GM12878 (cell line): ENCODE measurements around the gene EDEM3. TPM values are rescaled to one million over a fixed set of nuclear protein-coding genes. Genes with fewer than 3 reads are reported as not detected.

Experiments
- ATAC-seq: fragments of 200-7000 bp; cut with Tn5 transposase; 3 replicates; pipeline ENCODE4 v1.9.1; 2020; ENCODE audit warnings: mild to moderate bottlenecking, moderate library complexity
- BruUV-seq: library from RNA; stranded (reverse); fragments of 400-500 nt; replicated peaks from 2 replicates; lab custom pipeline; 2021; lab: Mats Ljungman, UMichigan
- CTCF ChIA-PET: fragments of 300-600 bp; sonication (Branson Sonifier 250); formaldehyde crosslinking; extraction: SDS; loops from one replicate; lab custom pipeline; 2021; ENCODE audit warnings: inconsistent platforms; lab: Yijun Ruan, JAX
- POLR2A ChIA-PET: fragments of 350-600 bp; formaldehyde crosslinking; extraction: SDS; loops from one replicate; lab custom pipeline; 2021; ENCODE audit warnings: inconsistent platforms; lab: Charles Lee
- RAD21 ChIA-PET: fragments of 300-600 bp; sonication (Branson Sonifier 250); formaldehyde crosslinking; loops from one replicate; lab custom pipeline; 2023; ENCODE audit warnings: antibody characterized with exemption; ENCODE audit not compliant: unreplicated experiment; lab: Charles Lee
- SMC1A ChIA-PET: fragments of 300-600 bp; sonication (Branson Sonifier 250); formaldehyde crosslinking; loops from one replicate; lab custom pipeline; 2023; ENCODE audit not compliant: unreplicated experiment, uncharacterized antibody; lab: Charles Lee
- DNase-seq: peaks from one replicate; pipeline ENCODE4 v3.0.0-alpha.2; 2011; ENCODE audit warnings: low read depth, low spot score
- FAIRE-seq: peaks from 3 replicates; lab custom pipeline; 2011; peaks lifted over from hg19 to GRCh38; lab: Jason Lieb, UNC
- H2AFZ ChIP-seq: 2 replicates; pipeline ENCODE4 v1.6.0; 2011; ENCODE audit warnings: low read depth, low read length, control low read depth; ENCODE audit not compliant: control insufficient read depth
- H3K27ac ChIP-seq: 2 replicates; pipeline ENCODE4 v1.5.1; 2011; ENCODE audit warnings: control low read depth; ENCODE audit not compliant: control insufficient read depth, insufficient read depth
- H3K27me3 ChIP-seq, 2 experiments: replicated peaks in 1 of 2; 2 replicates each; pipeline versions ENCODE4 v1.6.0 to v1.6.1; 2011; ENCODE audit warnings: low read length in 1 of 2; ENCODE audit not compliant: control insufficient read depth in 2 of 2, insufficient read depth in 2 of 2
- H3K36me3 ChIP-seq, 2 experiments: 2 replicates each; pipeline ENCODE4 v1.5.1; 2011; ENCODE audit warnings: low read length in 1 of 2; ENCODE audit not compliant: control insufficient read depth in 2 of 2, insufficient read depth in 2 of 2
- H3K4me1 ChIP-seq: 2 replicates; pipeline ENCODE4 v1.6.1; 2011; ENCODE audit warnings: mild to moderate bottlenecking, low read length, moderate library complexity, mixed read lengths; ENCODE audit not compliant: control insufficient read depth, insufficient read depth
- H3K4me2 ChIP-seq: 2 replicates; pipeline ENCODE4 v1.6.0; 2011; ENCODE audit warnings: control low read depth; ENCODE audit not compliant: control insufficient read depth, insufficient read depth
- H3K4me3 ChIP-seq: fragments of 200-600 bp; sonication (generic); 2 replicates; pipeline ENCODE4 v1.5.1; 2016
- H3K79me2 ChIP-seq: 2 replicates; pipeline ENCODE4 v1.6.0; 2011; ENCODE audit warnings: low read length; ENCODE audit not compliant: control insufficient read depth, insufficient read depth
- H3K9ac ChIP-seq: 2 replicates; pipeline ENCODE4 v1.8.0; 2011; ENCODE audit warnings: low read length, control low read depth, mixed read lengths; ENCODE audit not compliant: control insufficient read depth, insufficient read depth
- H3K9me3 ChIP-seq: replicated peaks from 3 replicates; pipeline ENCODE4 v1.5.1; 2011; ENCODE audit warnings: mild to moderate bottlenecking, low read length; ENCODE audit not compliant: control insufficient read depth, insufficient read depth
- H4K20me1 ChIP-seq: 2 replicates; pipeline ENCODE4 v1.6.0; 2011; ENCODE audit not compliant: control insufficient read depth, insufficient read depth
- BMI1 ChIP-seq: fragments of 450-650 bp; IDR thresholded peaks from 2 replicates; pipeline ENCODE4 v1.6.1; 2016; ENCODE audit warnings: mild to moderate bottlenecking, moderate library complexity, borderline replicate concordance
- E2F4 ChIP-seq: IDR thresholded peaks from 2 replicates; pipeline ENCODE4 v1.6.1; 2012; ENCODE audit warnings: low read depth, low read length, improper control_type of control experiment
- E2F8 ChIP-seq: fragments of 450-650 bp; IDR thresholded peaks from 2 replicates; pipeline ENCODE4 v1.6.1; 2018; ENCODE audit warnings: mild to moderate bottlenecking, low read depth, moderate library complexity; ENCODE audit not compliant: partially characterized antibody
- EGR1 ChIP-seq, 2 experiments: IDR thresholded peaks; 1 replicate in 1 of 2; 2 replicates in 1 of 2; pipeline ENCODE4 v1.6.1; 2011 to 2012; ENCODE audit warnings: low read depth in 2 of 2, low read length in 2 of 2, borderline replicate concordance in 1 of 2, mild to moderate bottlenecking in 1 of 2, moderate library complexity in 1 of 2
- POLR2AphosphoS5 ChIP-seq: IDR thresholded peaks from 2 replicates; pipeline ENCODE4 v1.6.1; 2011; ENCODE audit warnings: mild to moderate bottlenecking, low read length, inconsistent platforms
- RB1 ChIP-seq: fragments of 450-650 bp; formaldehyde crosslinking; IDR thresholded peaks from 2 replicates; pipeline ENCODE4 v1.6.1; 2017; ENCODE audit warnings: mild to moderate bottlenecking, borderline replicate concordance
- RELA ChIP-seq: fragments of 450-650 bp; IDR thresholded peaks from 2 replicates; pipeline ENCODE4 v1.8.0; 2014; ENCODE audit warnings: borderline replicate concordance; ENCODE audit not compliant: partially characterized antibody
- SMARCA5 ChIP-seq: fragments of 450-650 bp; IDR thresholded peaks from 2 replicates; pipeline ENCODE4 v1.6.1; 2017; ENCODE audit warnings: mild to moderate bottlenecking
- ZNF622 ChIP-seq: fragments of 450-650 bp; IDR thresholded peaks from 2 replicates; pipeline ENCODE4 v1.6.1; 2017; ENCODE audit warnings: mild to moderate bottlenecking, inconsistent platforms
- in situ Hi-C: fragments of 300-500 bp; cut with MboI; formaldehyde crosslinking; loops from 9 replicates; pipeline ENCODE4 v1.14.3; 2018; ENCODE audit warnings: mixed read lengths
- intact Hi-C: fragments of 100-400 bp; cut with micrococcal nuclease; formaldehyde crosslinking; loops from one replicate; pipeline ENCODE4 v1.14.2; 2022; ENCODE audit not compliant: unreplicated experiment
- polyA plus RNA-seq, 11 experiments: library from polyadenylated mRNA; depleted of rRNA in 4 of 11; unstranded in 6 of 11; stranded (reverse) in 5 of 11; fragments of >200 nt; fragmentation: Nextera tagmentation in 4 of 11; fragmentation: Illumina TruSeq in 1 of 11; extraction: Ambion mirVana in 4 of 11; extraction: Trizol in 1 of 11; gene quantifications; 1 replicate in 1 of 11; 2 replicates in 10 of 11; pipeline versions ENCODE4 v1.2.1 to v1.2.3, GENCODE V29; 2011 to 2016; ENCODE audit warnings: inconsistent platforms in 2 of 11, missing spikeins in 2 of 11, low read depth in 1 of 11
- total RNA-seq, 4 experiments: library from RNA; depleted of rRNA in 3 of 4; stranded (reverse); fragments of >200 nt in 3 of 4; fragmentation: Illumina TruSeq in 1 of 4; extraction: Trizol in 1 of 4; gene quantifications; 2 replicates each; pipeline versions ENCODE4 v1.2.1 to v1.2.3, GENCODE V29; 2013 to 2021
- TF ChIP-seq, protein P1 (sequence below): fragments of 450-650 bp; IDR thresholded peaks from 2 replicates; pipeline ENCODE4 v1.6.1; 2017; ENCODE audit warnings: borderline replicate concordance
- TF ChIP-seq, protein P2 (sequence below): IDR thresholded peaks from 2 replicates; pipeline ENCODE4 v1.6.1; 2012; ENCODE audit warnings: low read length, inconsistent platforms

Gene EDEM3
- total and polyA plus RNA-seq, 10 of the 15 experiments (the other 5 are each of a cell fraction or from before 2014, with no cell fraction given), result 6.4 to 19.3 (median 14.3) TPM

GRCh38 chr1:184656221-184656620 lies 98.4 kb downstream of the EDEM3 start (continued):
- TF ChIP-seq E2F8, result no peak

DNA sequence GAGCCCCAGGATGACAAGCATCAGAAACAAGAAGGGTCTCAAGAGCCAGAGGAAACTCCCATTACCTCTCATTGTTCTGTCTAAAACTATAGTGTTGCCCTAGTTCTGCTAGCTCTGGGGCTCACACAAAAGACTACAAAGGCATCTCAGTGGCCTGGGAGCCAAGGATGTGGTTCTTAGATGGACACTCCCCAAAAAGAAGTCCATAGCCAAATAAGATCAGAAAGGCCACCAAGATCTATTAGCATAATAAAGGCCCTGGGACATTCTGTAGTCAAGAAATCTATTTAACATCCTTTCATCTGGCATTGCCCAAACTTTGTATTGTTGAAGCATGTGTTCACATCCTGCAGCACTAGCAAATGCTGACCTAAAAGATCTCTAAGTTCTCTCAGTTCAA lies 99.5 kb downstream of the EDEM3 start:
- ChIA-PET POLR2A (no interaction called here), CTCF (interaction anchor here (2.0 kb wide), 1 partner anchor 9 kb away, joined by 9 read pairs; no protein-coding TSS in a partner anchor), SMC1A (no interaction called here), RAD21 (no interaction called here)
- BruUV-seq, result no TSS peak
- H3K27ac ChIP-seq, result no peak overlapping the region
- no peaks in the 10 kb centered on the region; a peak in 1 of 4 replicates for H3K27me3 ChIP-seq
- in situ Hi-C loops (no loop called here), intact Hi-C loops (no loop called here)
- TF ChIP-seq SMARCA5 (no peak), BMI1 (no peak), RELA (no peak), RB1 (no peak), ZNF622 (no peak), EGR1 (IDR thresholded peaks at IDR 0.05; ENCODE audit: borderline replicate concordance in 1 of 2, low read depth in 2 of 2, low read length in 2 of 2) (no peak), POLR2AphosphoS5 (no peak), E2F4 (no peak)
- TF ChIP-seq, protein P1, sequence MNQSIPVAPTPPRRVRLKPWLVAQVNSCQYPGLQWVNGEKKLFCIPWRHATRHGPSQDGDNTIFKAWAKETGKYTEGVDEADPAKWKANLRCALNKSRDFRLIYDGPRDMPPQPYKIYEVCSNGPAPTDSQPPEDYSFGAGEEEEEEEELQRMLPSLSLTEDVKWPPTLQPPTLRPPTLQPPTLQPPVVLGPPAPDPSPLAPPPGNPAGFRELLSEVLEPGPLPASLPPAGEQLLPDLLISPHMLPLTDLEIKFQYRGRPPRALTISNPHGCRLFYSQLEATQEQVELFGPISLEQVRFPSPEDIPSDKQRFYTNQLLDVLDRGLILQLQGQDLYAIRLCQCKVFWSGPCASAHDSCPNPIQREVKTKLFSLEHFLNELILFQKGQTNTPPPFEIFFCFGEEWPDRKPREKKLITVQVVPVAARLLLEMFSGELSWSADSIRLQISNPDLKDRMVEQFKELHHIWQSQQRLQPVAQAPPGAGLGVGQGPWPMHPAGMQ, result no peak
- TF ChIP-seq, protein P2, sequence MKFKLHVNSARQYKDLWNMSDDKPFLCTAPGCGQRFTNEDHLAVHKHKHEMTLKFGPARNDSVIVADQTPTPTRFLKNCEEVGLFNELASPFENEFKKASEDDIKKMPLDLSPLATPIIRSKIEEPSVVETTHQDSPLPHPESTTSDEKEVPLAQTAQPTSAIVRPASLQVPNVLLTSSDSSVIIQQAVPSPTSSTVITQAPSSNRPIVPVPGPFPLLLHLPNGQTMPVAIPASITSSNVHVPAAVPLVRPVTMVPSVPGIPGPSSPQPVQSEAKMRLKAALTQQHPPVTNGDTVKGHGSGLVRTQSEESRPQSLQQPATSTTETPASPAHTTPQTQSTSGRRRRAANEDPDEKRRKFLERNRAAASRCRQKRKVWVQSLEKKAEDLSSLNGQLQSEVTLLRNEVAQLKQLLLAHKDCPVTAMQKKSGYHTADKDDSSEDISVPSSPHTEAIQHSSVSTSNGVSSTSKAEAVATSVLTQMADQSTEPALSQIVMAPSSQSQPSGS, result no peak
- no peaks in the 10 kb centered on the region for H3K36me3 ChIP-seq
- ATAC-seq (no peak), DNase-seq (no peak), FAIRE-seq (no peak)
- no peaks in the 10 kb centered on the region; the same call in 1 of the 3 replicates for H3K9me3 ChIP-seq
- H3K9ac ChIP-seq, result no peak overlapping the region
- H4K20me1 ChIP-seq, result no peaks in the 10 kb centered on the region
- no peak overlapping the region for H2AFZ ChIP-seq
- H3K79me2 ChIP-seq, result no peaks in the 10 kb centered on the region
- peaks cover 1% of the 10 kb centered on the region for H3K4me1 ChIP-seq
- no peak overlapping the region for H3K4me2 ChIP-seq
- H3K4me3 ChIP-seq, result no peak overlapping the region
